OCI-LY3 (cell line): Measurements from ENCODE around the gene MBOAT1.

ENCODE experiments used
- H2AFZ ChIP-seq: fragments of 200-600, 300-600 bp; shearing (Covaris generic); 2 replicates; pipeline ENCODE4 v1.6.0; 2014; ENCODE audit warnings: antibody characterized with exemption, low read depth, low read length
- H3K27ac ChIP-seq: fragments of 200-600, 300-600 bp; sonication (generic); 2 replicates; pipeline ENCODE4 v1.5.1; 2014; ENCODE audit warnings: mild to moderate bottlenecking, low read length, moderate library complexity, mixed read lengths
- H3K27me3 ChIP-seq: fragments of 200-600, 300-600 bp; sonication (generic); 2 replicates; pipeline ENCODE4 v1.6.1; 2014; ENCODE audit warnings: low read depth, low read length, mixed read lengths
- H3K36me3 ChIP-seq: fragments of 200-600, 300-600 bp; sonication (generic); replicated peaks from 2 replicates; pipeline ENCODE3; 2014; ENCODE audit warnings: low read depth, low read length, mixed read lengths
- H3K4me1 ChIP-seq: fragments of 300-600, 200-600 bp; sonication (generic); 2 replicates; pipeline ENCODE4 v1.6.1; 2014; ENCODE audit warnings: low read length, mixed read lengths
- H3K4me2 ChIP-seq: fragments of 200-600, 300-600 bp; sonication (generic); 2 replicates; pipeline ENCODE4 v1.6.1; 2014; ENCODE audit warnings: low read length, mixed read lengths
- H3K4me3 ChIP-seq: fragments of 300-600, 200-600 bp; sonication (generic); 2 replicates; pipeline ENCODE4 v1.5.1; 2014; ENCODE audit warnings: antibody characterized with exemption, mild to moderate bottlenecking, low read length, moderate library complexity
- H3K79me2 ChIP-seq: fragments of 300-600, 200-600 bp; shearing (Covaris generic); 2 replicates; pipeline ENCODE4 v1.6.1; 2014; ENCODE audit warnings: mild to moderate bottlenecking, low read length, mixed read lengths
- H3K9ac ChIP-seq: fragments of 300-600, 200-600 bp; shearing (Covaris generic); 2 replicates; pipeline ENCODE4 v1.6.0; 2014; ENCODE audit warnings: mild to moderate bottlenecking, low read length, moderate library complexity
- H3K9me3 ChIP-seq: fragments of 200-600, 300-600 bp; shearing (Covaris generic); 2 replicates; pipeline ENCODE4 v1.6.1; 2014; ENCODE audit warnings: low read length, mixed read lengths; ENCODE audit not compliant: insufficient read depth
- H4K20me1 ChIP-seq: fragments of 200-600, 300-600 bp; sonication (generic); 2 replicates; pipeline ENCODE4 v1.6.1; 2016; ENCODE audit warnings: low read length, mixed read lengths; ENCODE audit not compliant: insufficient read depth
- EZH2phosphoT487 ChIP-seq: fragments of 200-600 bp; shearing (Covaris generic); IDR thresholded peaks from 2 replicates; pipeline ENCODE4 v1.6.1; 2018; ENCODE audit warnings: antibody characterized with exemption, mixed run types, low read depth
- TF ChIP-seq, protein P1 (sequence below): fragments of 200-600, 300-600 bp; sonication (generic); IDR thresholded peaks from 2 replicates; pipeline ENCODE4 v1.5.1; 2014; ENCODE audit warnings: antibody characterized with exemption, low read length, low read depth

The MBOAT1 gene

GRCh38 chr6:20167601-20168000, 44.7 kb downstream of the MBOAT1 start:
- Histone ChIP-seq H3K9me3 (no peaks in the 10 kb centered on the region), H4K20me1 (no peaks in the 10 kb centered on the region), H2AFZ (no peak overlapping the region), H3K27me3 (no peaks in the 10 kb centered on the region), H3K36me3 (no peaks in the 10 kb centered on the region), H3K27ac (no peak overlapping the region), H3K4me3 (no peak overlapping the region), H3K79me2 (no peaks in the 10 kb centered on the region), H3K4me1 (no peaks in the 10 kb centered on the region), H3K9ac (no peak overlapping the region), H3K4me2 (no peak overlapping the region)
- TF ChIP-seq EZH2phosphoT487 = no peak
- TF ChIP-seq, protein P1, sequence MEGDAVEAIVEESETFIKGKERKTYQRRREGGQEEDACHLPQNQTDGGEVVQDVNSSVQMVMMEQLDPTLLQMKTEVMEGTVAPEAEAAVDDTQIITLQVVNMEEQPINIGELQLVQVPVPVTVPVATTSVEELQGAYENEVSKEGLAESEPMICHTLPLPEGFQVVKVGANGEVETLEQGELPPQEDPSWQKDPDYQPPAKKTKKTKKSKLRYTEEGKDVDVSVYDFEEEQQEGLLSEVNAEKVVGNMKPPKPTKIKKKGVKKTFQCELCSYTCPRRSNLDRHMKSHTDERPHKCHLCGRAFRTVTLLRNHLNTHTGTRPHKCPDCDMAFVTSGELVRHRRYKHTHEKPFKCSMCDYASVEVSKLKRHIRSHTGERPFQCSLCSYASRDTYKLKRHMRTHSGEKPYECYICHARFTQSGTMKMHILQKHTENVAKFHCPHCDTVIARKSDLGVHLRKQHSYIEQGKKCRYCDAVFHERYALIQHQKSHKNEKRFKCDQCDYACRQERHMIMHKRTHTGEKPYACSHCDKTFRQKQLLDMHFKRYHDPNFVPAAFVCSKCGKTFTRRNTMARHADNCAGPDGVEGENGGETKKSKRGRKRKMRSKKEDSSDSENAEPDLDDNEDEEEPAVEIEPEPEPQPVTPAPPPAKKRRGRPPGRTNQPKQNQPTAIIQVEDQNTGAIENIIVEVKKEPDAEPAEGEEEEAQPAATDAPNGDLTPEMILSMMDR = no peak

- H3K27ac ChIP-seq = no peak overlapping the region
- H3K4me3 ChIP-seq = no peak overlapping the region
- no peaks in the 10 kb centered on the region for H3K79me2 ChIP-seq
- no peaks in the 10 kb centered on the region for H3K9me3 ChIP-seq
- no peaks in the 10 kb centered on the region for H4K20me1 ChIP-seq
- no peaks in the 10 kb centered on the region for H3K27me3 ChIP-seq
- H3K9ac ChIP-seq = no peak overlapping the region
- H2AFZ ChIP-seq = no peak overlapping the region
- no peak overlapping the region for H3K4me2 ChIP-seq
- H3K36me3 ChIP-seq = no peaks in the 10 kb centered on the region
- H3K4me1 ChIP-seq = no peaks in the 10 kb centered on the region
- TF ChIP-seq, protein P1 = no peak
- no peak for TF ChIP-seq EZH2phosphoT487
Measured at GRCh38 chr6:20166210-20166609, 46.1 kb downstream of the MBOAT1 start.

GRCh38 chr6:20162515-20162914, 49.8 kb downstream of the MBOAT1 start:
- Histone ChIP-seq H3K4me2 (no peak overlapping the region), H3K9me3 (no peaks in the 10 kb centered on the region), H3K27ac (no peak overlapping the region), H3K4me1 (no peaks in the 10 kb centered on the region), H4K20me1 (no peaks in the 10 kb centered on the region), H3K9ac (no peak overlapping the region), H3K27me3 (no peaks in the 10 kb centered on the region), H3K36me3 (no peaks in the 10 kb centered on the region), H3K4me3 (no peak overlapping the region), H3K79me2 (no peaks in the 10 kb centered on the region), H2AFZ (no peak overlapping the region)
- no peak for TF ChIP-seq EZH2phosphoT487
- TF ChIP-seq, protein P1 = no peak

GRCh38 chr6:20160541-20161283, 51.6 kb downstream of the MBOAT1 start:
- H4K20me1 ChIP-seq = no peaks in the 10 kb centered on the region
- no peak overlapping the region for H3K4me2 ChIP-seq
- TF ChIP-seq, protein P1 = no peak
- no peak for TF ChIP-seq EZH2phosphoT487
- H3K4me1 ChIP-seq = no peaks in the 10 kb centered on the region
- no peaks in the 10 kb centered on the region for H3K79me2 ChIP-seq
- no peak overlapping the region for H2AFZ ChIP-seq
- H3K4me3 ChIP-seq = no peak overlapping the region
- no peaks in the 10 kb centered on the region for H3K9me3 ChIP-seq
- no peaks in the 10 kb centered on the region for H3K27me3 ChIP-seq
- H3K9ac ChIP-seq = no peak overlapping the region
- no peak overlapping the region for H3K27ac ChIP-seq
- H3K36me3 ChIP-seq = no peaks in the 10 kb centered on the region
